ENCODE measurements around the gene VWC2L. TPM values are rescaled to one million over a fixed set of nuclear protein-coding genes. Genes with fewer than 3 reads are reported as not detected.

The VWC2L gene
- total and polyA plus RNA-seq, 5 donors from 2014 or later: not detected

DNA sequence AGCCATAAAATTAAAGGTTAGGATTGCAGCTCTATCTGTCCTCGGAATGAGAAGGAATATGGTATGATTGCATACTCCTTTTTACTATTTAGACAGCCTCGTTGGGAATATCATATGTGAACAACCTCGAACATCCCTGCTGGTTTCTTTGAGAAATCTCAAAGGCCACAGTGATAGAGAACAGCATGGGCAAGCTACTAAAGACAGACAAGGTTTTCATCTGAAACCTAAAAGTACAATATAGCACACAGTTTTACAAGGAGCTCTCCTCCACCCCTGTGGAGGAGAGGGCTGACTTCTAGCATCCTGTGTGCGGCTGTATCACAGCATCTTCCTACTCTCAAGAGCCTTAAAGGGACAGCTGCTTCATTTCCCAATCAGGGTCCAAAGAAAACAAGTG lies 104.3 kb downstream of the VWC2L start:
- H3K4me3 Mint-ChIP-seq: no peak overlapping the region
- no peaks in the 10 kb centered on the region for H3K4me1 ChIP-seq (ENCODE audit: control insufficient read depth, insufficient read depth, low read length, poor library complexity, severe bottlenecking)
- H3K9me3 ChIP-seq (ENCODE audit: control insufficient read depth in 2 of 2, low read length in 2 of 2): no peaks in the 10 kb centered on the region
- DNase-seq: no peak
- no peak overlapping the region for H3K4me3 ChIP-seq (ENCODE audit: low read depth, low read length)
- H3K9me3 Mint-ChIP-seq: peaks cover 0 to 1% (median 0%) of the 10 kb centered on the region in 7 donors
- no peaks in the 10 kb centered on the region for H3K27me3 ChIP-seq (ENCODE audit: control insufficient read depth, insufficient read depth, low read length)
- H3K36me3 Mint-ChIP-seq: no peaks in the 10 kb centered on the region
- H3K27ac ChIP-seq (ENCODE audit: insufficient read depth, low read length, poor library complexity, severe bottlenecking): no peak overlapping the region
- H3K27ac Mint-ChIP-seq: no peak overlapping the region
- no peaks in the 10 kb centered on the region for H3K4me1 Mint-ChIP-seq
- peaks cover 7% of the 10 kb centered on the region for H3K27me3 Mint-ChIP-seq
- no peak for ATAC-seq (ENCODE audit: low read depth in 2 of 2)
- H3K36me3 ChIP-seq (ENCODE audit: control insufficient read depth, insufficient read depth, low read length): no peaks in the 10 kb centered on the region

DNA sequence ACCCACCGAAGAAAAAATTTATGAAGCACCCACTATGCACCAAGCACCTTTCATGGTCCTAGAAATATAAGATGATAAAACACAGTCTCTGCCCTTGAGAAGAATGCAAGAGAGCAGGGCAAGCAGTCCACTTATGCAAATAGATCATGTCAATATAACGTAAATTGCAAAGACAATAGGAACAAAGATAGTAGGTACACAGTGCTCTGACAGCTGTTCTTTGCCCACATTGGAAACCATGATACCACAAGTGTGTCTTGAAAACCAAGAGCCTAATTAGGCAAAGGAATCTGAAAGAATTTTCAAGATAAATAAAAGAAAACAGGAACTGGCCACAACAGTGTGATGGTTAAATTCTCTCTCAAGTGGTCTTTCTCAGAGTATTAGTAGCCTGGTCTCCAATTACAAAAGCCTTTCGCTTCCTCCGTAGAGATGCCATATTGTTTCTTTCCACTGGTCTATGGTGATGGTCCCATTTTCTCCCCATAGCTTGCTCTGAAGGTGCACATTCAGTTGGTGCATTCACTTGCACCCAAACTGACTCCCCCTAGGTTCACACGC lies 108.5 kb downstream of the VWC2L start:
- no peak overlapping the region for H3K27ac Mint-ChIP-seq
- no peak overlapping the region for H3K4me3 ChIP-seq (ENCODE audit: low read depth, low read length)
- no peak overlapping the region for H3K4me3 Mint-ChIP-seq
- no peaks in the 10 kb centered on the region for H3K36me3 Mint-ChIP-seq
- no peaks in the 10 kb centered on the region for H3K4me1 Mint-ChIP-seq
- H3K27me3 Mint-ChIP-seq: no peaks in the 10 kb centered on the region
- DNase-seq (no peak), ATAC-seq (ENCODE audit: low read depth in 2 of 2) (no peak)
- H3K27ac ChIP-seq (ENCODE audit: insufficient read depth, low read length, poor library complexity, severe bottlenecking): no peak overlapping the region
- H3K36me3 ChIP-seq (ENCODE audit: control insufficient read depth, insufficient read depth, low read length): no peaks in the 10 kb centered on the region
- no peaks in the 10 kb centered on the region for H3K9me3 ChIP-seq (ENCODE audit: control insufficient read depth in 2 of 2, low read length in 2 of 2)
- H3K4me1 ChIP-seq (ENCODE audit: control insufficient read depth, insufficient read depth, low read length, poor library complexity, severe bottlenecking): no peaks in the 10 kb centered on the region
- no peaks in the 10 kb centered on the region for H3K27me3 ChIP-seq (ENCODE audit: control insufficient read depth, insufficient read depth, low read length)
- peaks cover 0 to 1% (median 0%) of the 10 kb centered on the region in 7 donors for H3K9me3 Mint-ChIP-seq

DNA sequence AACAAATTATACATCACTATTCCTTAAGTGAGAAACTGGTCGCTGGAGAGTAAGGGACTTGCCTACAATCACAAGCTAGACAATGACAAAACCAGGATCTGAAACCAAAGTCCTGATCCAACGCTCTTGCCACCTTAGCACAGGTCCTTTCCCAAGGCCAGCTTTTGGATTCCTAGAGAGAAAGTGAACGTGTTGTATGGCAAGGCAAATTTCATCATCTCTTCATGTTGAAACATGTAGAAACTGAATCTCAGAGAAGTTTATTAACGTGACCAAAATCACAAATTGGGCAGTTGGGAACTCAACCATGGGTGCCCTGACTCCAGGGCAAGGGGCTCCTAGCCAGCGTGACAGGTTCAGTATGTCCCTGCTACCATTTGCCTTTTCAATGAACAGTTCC lies 118.2 kb downstream of the VWC2L start:
- H3K4me3 ChIP-seq (ENCODE audit: low read depth, low read length): no peak overlapping the region
- H3K4me3 Mint-ChIP-seq: no peak overlapping the region
- H3K9me3 ChIP-seq (ENCODE audit: control insufficient read depth in 2 of 2, low read length in 2 of 2): no peaks in the 10 kb centered on the region
- H3K27me3 ChIP-seq (ENCODE audit: control insufficient read depth, insufficient read depth, low read length): no peaks in the 10 kb centered on the region
- no peak for DNase-seq
- no peaks in the 10 kb centered on the region for H3K27me3 Mint-ChIP-seq
- H3K36me3 Mint-ChIP-seq: no peaks in the 10 kb centered on the region
- H3K36me3 ChIP-seq (ENCODE audit: control insufficient read depth, insufficient read depth, low read length): no peaks in the 10 kb centered on the region
- no peaks in the 10 kb centered on the region for H3K4me1 ChIP-seq (ENCODE audit: control insufficient read depth, insufficient read depth, low read length, poor library complexity, severe bottlenecking)
- H3K27ac Mint-ChIP-seq: no peak overlapping the region
- H3K9me3 Mint-ChIP-seq: no peaks in the 10 kb centered on the region
- H3K27ac ChIP-seq (ENCODE audit: insufficient read depth, low read length, poor library complexity, severe bottlenecking): no peak overlapping the region
- ATAC-seq (ENCODE audit: low read depth in 2 of 2): no peak
- no peaks in the 10 kb centered on the region for H3K4me1 Mint-ChIP-seq

DNA sequence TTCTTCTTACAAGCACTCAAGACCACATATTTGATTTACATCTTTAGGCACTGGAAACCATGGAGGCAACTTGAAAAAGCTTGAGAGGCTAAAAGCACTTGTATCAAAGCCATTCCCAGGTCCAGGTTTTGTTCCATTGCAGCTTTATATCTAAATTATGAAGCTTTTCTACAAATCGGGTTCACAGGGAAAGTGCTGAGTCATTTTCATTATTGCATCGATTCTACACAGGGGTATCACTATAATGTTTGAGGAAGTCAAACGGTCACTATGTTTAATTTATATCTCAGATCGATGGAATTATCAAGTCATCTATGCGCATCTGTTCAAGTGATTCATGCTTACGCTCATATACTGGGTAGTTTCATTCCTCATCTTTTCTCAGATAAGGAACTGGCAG lies 118.7 kb downstream of the VWC2L start:
- H3K9me3 Mint-ChIP-seq: no peaks in the 10 kb centered on the region
- DNase-seq: no peak
- no peaks in the 10 kb centered on the region for H3K4me1 Mint-ChIP-seq
- Histone ChIP-seq H3K4me1 (ENCODE audit: control insufficient read depth, insufficient read depth, low read length, poor library complexity, severe bottlenecking) (no peaks in the 10 kb centered on the region), H3K27me3 (ENCODE audit: control insufficient read depth, insufficient read depth, low read length) (no peaks in the 10 kb centered on the region), H3K9me3 (ENCODE audit: control insufficient read depth in 2 of 2, low read length in 2 of 2) (no peaks in the 10 kb centered on the region), H3K27ac (ENCODE audit: insufficient read depth, low read length, poor library complexity, severe bottlenecking) (no peak overlapping the region), H3K4me3 (ENCODE audit: low read depth, low read length) (no peak overlapping the region), H3K36me3 (ENCODE audit: control insufficient read depth, insufficient read depth, low read length) (no peaks in the 10 kb centered on the region)
- ATAC-seq (ENCODE audit: low read depth in 2 of 2): no peak
- H3K36me3 Mint-ChIP-seq: no peaks in the 10 kb centered on the region
- H3K27ac Mint-ChIP-seq: no peak overlapping the region
- H3K27me3 Mint-ChIP-seq: no peaks in the 10 kb centered on the region
- no peak overlapping the region for H3K4me3 Mint-ChIP-seq

DNA sequence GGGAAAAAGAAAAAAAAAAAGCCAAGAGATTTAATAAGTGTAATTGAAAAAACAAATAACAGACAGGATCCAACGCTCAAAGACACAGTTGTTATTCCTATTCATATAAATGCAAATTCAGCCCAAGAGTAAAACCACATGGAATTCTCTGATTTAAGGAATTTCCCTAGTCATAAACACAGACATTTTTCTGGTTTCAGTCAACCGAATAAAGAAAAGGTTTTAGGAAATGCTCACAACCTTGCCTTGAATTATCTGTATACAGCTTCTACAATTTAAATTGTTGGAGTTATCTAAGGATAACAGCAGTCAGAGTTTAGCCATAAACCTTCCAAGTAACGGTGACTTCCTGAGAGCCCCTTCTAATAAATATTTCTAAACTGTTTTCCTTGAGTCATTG lies 122.7 kb downstream of the VWC2L start:
- Histone ChIP-seq H3K9me3 (ENCODE audit: control insufficient read depth in 2 of 2, low read length in 2 of 2) (no peaks in the 10 kb centered on the region), H3K27ac (ENCODE audit: insufficient read depth, low read length, poor library complexity, severe bottlenecking) (no peak overlapping the region), H3K27me3 (ENCODE audit: control insufficient read depth, insufficient read depth, low read length) (no peaks in the 10 kb centered on the region), H3K4me1 (ENCODE audit: control insufficient read depth, insufficient read depth, low read length, poor library complexity, severe bottlenecking) (no peaks in the 10 kb centered on the region), H3K4me3 (ENCODE audit: low read depth, low read length) (no peak overlapping the region), H3K36me3 (ENCODE audit: control insufficient read depth, insufficient read depth, low read length) (no peaks in the 10 kb centered on the region)
- H3K27me3 Mint-ChIP-seq: peaks cover 8% of the 10 kb centered on the region
- DNase-seq (no peak), ATAC-seq (ENCODE audit: low read depth in 2 of 2) (no peak)
- no peaks in the 10 kb centered on the region for H3K4me1 Mint-ChIP-seq
- no peaks in the 10 kb centered on the region for H3K9me3 Mint-ChIP-seq
- H3K27ac Mint-ChIP-seq: no peak overlapping the region
- H3K36me3 Mint-ChIP-seq: no peaks in the 10 kb centered on the region
- H3K4me3 Mint-ChIP-seq: no peak overlapping the region

DNA sequence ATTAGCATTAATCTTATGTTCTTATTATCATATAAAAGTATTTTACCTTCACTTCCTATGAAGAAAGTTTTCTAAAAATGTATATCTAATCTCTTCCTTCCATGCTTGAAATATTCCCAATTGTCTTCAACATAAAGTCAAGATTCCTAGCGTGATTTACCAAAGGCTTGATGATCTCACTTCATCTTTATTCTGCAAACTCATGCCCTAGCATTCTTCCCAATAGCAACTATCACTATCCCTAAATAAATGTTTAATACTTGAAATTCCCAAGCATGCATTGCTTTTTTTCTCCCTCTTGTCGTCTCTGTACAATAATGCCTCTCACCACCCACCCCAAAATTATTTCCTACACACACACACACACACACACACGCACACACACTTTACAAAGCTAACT lies 125.8 kb downstream of the VWC2L start:
- H3K36me3 ChIP-seq (ENCODE audit: control insufficient read depth, insufficient read depth, low read length): no peaks in the 10 kb centered on the region
- H3K27me3 ChIP-seq (ENCODE audit: control insufficient read depth, insufficient read depth, low read length): no peaks in the 10 kb centered on the region
- no peaks in the 10 kb centered on the region for H3K9me3 ChIP-seq (ENCODE audit: control insufficient read depth in 2 of 2, low read length in 2 of 2)
- no peak overlapping the region for H3K4me3 Mint-ChIP-seq
- peaks cover 12% of the 10 kb centered on the region for H3K27me3 Mint-ChIP-seq
- H3K4me1 ChIP-seq (ENCODE audit: control insufficient read depth, insufficient read depth, low read length, poor library complexity, severe bottlenecking): no peaks in the 10 kb centered on the region
- H3K4me1 Mint-ChIP-seq: no peaks in the 10 kb centered on the region
- H3K4me3 ChIP-seq (ENCODE audit: low read depth, low read length): no peak overlapping the region
- no peak overlapping the region for H3K27ac ChIP-seq (ENCODE audit: insufficient read depth, low read length, poor library complexity, severe bottlenecking)
- no peaks in the 10 kb centered on the region for H3K36me3 Mint-ChIP-seq
- no peaks in the 10 kb centered on the region for H3K9me3 Mint-ChIP-seq
- no peak for ATAC-seq (ENCODE audit: low read depth in 2 of 2)
- DNase-seq: no peak
- H3K27ac Mint-ChIP-seq: no peak overlapping the region

DNA sequence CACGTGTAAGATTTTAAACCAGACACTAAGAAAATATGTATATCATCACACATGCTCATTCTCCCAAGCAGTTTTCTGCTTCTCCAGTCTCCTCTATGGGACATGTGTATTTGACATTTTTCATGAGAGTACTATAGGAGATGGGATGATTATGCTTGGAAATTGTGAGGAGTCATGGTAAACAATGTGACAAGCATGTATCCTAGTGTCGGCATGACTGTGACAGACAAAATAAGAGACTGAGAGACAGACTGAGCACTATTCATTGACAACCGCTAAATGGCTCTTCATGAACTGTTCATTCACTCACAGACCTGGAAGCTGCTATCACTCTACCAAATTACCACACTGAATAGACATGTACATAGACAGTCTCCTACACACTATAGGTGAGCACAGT lies 127.1 kb downstream of the VWC2L start:
- H3K36me3 ChIP-seq (ENCODE audit: control insufficient read depth, insufficient read depth, low read length): no peaks in the 10 kb centered on the region
- no peaks in the 10 kb centered on the region for H3K9me3 Mint-ChIP-seq
- no peak for ATAC-seq (ENCODE audit: low read depth in 2 of 2)
- no peaks in the 10 kb centered on the region for H3K4me1 Mint-ChIP-seq
- no peak overlapping the region for H3K27ac ChIP-seq (ENCODE audit: insufficient read depth, low read length, poor library complexity, severe bottlenecking)
- H3K27ac Mint-ChIP-seq: no peak overlapping the region
- H3K4me3 ChIP-seq (ENCODE audit: low read depth, low read length): no peak overlapping the region
- H3K9me3 ChIP-seq (ENCODE audit: control insufficient read depth in 2 of 2, low read length in 2 of 2): no peaks in the 10 kb centered on the region
- no peak overlapping the region for H3K4me3 Mint-ChIP-seq
- H3K27me3 ChIP-seq (ENCODE audit: control insufficient read depth, insufficient read depth, low read length): no peaks in the 10 kb centered on the region
- H3K4me1 ChIP-seq (ENCODE audit: control insufficient read depth, insufficient read depth, low read length, poor library complexity, severe bottlenecking): no peaks in the 10 kb centered on the region
- peaks cover 17% of the 10 kb centered on the region for H3K27me3 Mint-ChIP-seq
- H3K36me3 Mint-ChIP-seq: no peaks in the 10 kb centered on the region
- DNase-seq: no peak

DNA sequence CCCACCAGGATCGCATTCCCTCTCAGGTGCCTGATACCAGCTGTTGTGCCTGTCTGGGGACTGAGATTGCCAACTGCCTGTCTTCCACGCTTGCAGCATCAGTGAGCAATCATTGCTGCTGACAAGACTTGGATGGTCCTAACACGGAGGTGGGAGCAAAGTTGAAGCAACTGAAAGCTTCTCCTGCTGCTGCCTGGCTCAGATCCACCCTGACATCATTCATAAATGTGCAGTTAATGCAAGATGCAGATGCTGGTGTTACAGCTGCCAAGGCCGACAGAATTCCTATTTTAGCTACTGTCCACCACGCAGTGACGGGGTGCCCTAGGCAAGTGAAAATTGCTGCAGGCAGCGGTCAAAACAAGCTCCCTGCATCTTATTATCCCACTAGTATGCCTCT lies 131.4 kb downstream of the VWC2L start:
- Mint-ChIP-seq H3K36me3 (no peaks in the 10 kb centered on the region), H3K9me3 (peaks cover 0 to 1% (median 0%) of the 10 kb centered on the region in 7 donors), H3K27me3 (peaks cover 16% of the 10 kb centered on the region), H3K4me1 (no peaks in the 10 kb centered on the region), H3K4me3 (no peak overlapping the region), H3K27ac (no peak overlapping the region)
- ATAC-seq (ENCODE audit: low read depth in 2 of 2) (no peak), DNase-seq (no peak)
- Histone ChIP-seq H3K27me3 (ENCODE audit: control insufficient read depth, insufficient read depth, low read length) (no peaks in the 10 kb centered on the region), H3K4me3 (ENCODE audit: low read depth, low read length) (no peak overlapping the region), H3K9me3 (ENCODE audit: control insufficient read depth in 2 of 2, low read length in 2 of 2) (no peaks in the 10 kb centered on the region), H3K36me3 (ENCODE audit: control insufficient read depth, insufficient read depth, low read length) (no peaks in the 10 kb centered on the region), H3K27ac (ENCODE audit: insufficient read depth, low read length, poor library complexity, severe bottlenecking) (no peak overlapping the region), H3K4me1 (ENCODE audit: control insufficient read depth, insufficient read depth, low read length, poor library complexity, severe bottlenecking) (no peaks in the 10 kb centered on the region)

Measured in CD4-positive, CD25-positive, alpha-beta regulatory T cell (primary cell).